ENCODE results near the gene UBALD1. TPM values are rescaled to one million over a fixed set of nuclear protein-coding genes. Genes with fewer than 3 reads are reported as not detected.
"Not testable (repeated sequence)": the region's sequence is repeated elsewhere in the genome, so short reads cannot be mapped to it uniquely, and the experiment has no call there.

UBALD1 gene
- total RNA-seq, 1 donor from 2014 or later = 17.6 TPM

GRCh38 chr16:4576008-4576407 lies 38.7 kb downstream of the UBALD1 start:
- Mint-ChIP-seq H3K27me3 (ENCODE audit: low read depth) (peaks cover 2% of the 10 kb centered on the region), H3K4me1 (no peaks in the 10 kb centered on the region), H3K27ac (ENCODE audit: unreplicated experiment) (no peak overlapping the region), H3K4me3 (no peak overlapping the region), H3K9me3 (no peaks in the 10 kb centered on the region), H3K36me3 (ENCODE audit: low read depth) (no peaks in the 10 kb centered on the region)
- no peak for TF ChIP-seq CTCF (conservative IDR thresholded peaks at IDR 0.05)
- no peak for DNase-seq (ENCODE audit: low read depth, low spot score)

DNA sequence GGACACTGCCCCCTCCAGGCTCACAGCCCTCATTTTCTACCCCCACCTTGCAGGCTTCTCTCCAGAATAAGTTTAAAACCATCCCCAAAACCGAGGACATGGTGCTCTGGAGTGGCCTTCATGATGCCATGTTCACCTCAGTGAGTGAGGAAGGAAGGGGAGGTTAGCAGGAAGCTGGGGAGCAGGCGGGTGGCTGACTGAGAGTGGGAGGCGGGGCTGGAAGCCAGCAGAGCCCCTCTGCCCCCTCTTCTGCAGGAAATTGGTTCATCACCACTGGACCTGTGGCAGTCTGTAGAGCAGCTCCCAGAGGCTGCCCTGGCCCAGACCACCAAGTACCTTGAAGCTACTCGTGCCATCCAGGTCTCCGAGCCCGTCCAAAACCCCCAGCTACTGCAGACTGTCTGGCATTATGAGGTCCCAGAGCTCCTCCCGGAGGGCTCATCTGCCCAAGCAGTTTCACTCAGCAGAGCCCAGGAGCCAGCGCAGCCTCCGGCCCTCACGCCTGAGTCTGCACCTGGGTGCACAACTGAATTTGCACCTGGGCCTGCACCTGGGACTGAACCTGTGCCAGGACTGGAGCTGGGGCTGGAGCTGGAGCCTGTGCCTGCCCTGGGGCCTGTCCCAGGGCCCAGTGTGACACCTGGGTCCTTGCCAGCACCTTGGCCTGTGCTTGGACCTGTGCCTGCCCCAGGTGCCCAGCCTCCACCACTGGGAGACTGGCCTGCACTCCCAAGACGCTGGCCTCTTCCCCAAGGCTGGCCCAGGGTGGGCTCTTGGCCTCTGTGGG lies 39.6 kb downstream of the UBALD1 start:
- Mint-ChIP-seq H3K4me1 (no peaks in the 10 kb centered on the region), H3K27me3 (ENCODE audit: low read depth) (peaks cover 2% of the 10 kb centered on the region), H3K27ac (ENCODE audit: unreplicated experiment) (no peak overlapping the region), H3K9me3 (no peaks in the 10 kb centered on the region), H3K36me3 (ENCODE audit: low read depth) (no peaks in the 10 kb centered on the region), H3K4me3 (no peak overlapping the region)
- TF ChIP-seq CTCF (conservative IDR thresholded peaks at IDR 0.05) = no peak
- no peak for DNase-seq (ENCODE audit: low read depth, low spot score)

- H3K9me3 Mint-ChIP-seq; H3K27me3 Mint-ChIP-seq (ENCODE audit: low read depth); H3K27ac Mint-ChIP-seq (ENCODE audit: unreplicated experiment); H3K36me3 Mint-ChIP-seq (ENCODE audit: low read depth); H3K4me3 Mint-ChIP-seq; H3K4me1 Mint-ChIP-seq; DNase-seq (ENCODE audit: low read depth, low spot score): not testable (repeated sequence)
These were observed 40.8 kb downstream of the UBALD1 start for GRCh38 chr16:4573926-4574325.

GRCh38 chr16:4572715-4573114 lies 42.0 kb downstream of the UBALD1 start:
- Mint-ChIP-seq H3K27ac (ENCODE audit: unreplicated experiment) (no peak overlapping the region), H3K9me3 (no peaks in the 10 kb centered on the region), H3K4me1 (no peaks in the 10 kb centered on the region), H3K27me3 (ENCODE audit: low read depth) (peaks cover 2% of the 10 kb centered on the region), H3K4me3 (no peak overlapping the region), H3K36me3 (ENCODE audit: low read depth) (no peaks in the 10 kb centered on the region)
- DNase-seq (ENCODE audit: low read depth, low spot score) = no peak
- no peak for TF ChIP-seq CTCF (conservative IDR thresholded peaks at IDR 0.05)

- no peaks in the 10 kb centered on the region for H3K9me3 Mint-ChIP-seq
- no peak overlapping the region for H3K27ac Mint-ChIP-seq (ENCODE audit: unreplicated experiment)
- no peak for DNase-seq (ENCODE audit: low read depth, low spot score)
- no peak overlapping the region for H3K4me3 Mint-ChIP-seq
- no peak for TF ChIP-seq CTCF (conservative IDR thresholded peaks at IDR 0.05)
- no peaks in the 10 kb centered on the region for H3K36me3 Mint-ChIP-seq (ENCODE audit: low read depth)
- H3K27me3 Mint-ChIP-seq (ENCODE audit: low read depth) = peaks cover 2% of the 10 kb centered on the region
- no peaks in the 10 kb centered on the region for H3K4me1 Mint-ChIP-seq
These were observed 43.9 kb downstream of the UBALD1 start for GRCh38 chr16:4570688-4571321.

DNA sequence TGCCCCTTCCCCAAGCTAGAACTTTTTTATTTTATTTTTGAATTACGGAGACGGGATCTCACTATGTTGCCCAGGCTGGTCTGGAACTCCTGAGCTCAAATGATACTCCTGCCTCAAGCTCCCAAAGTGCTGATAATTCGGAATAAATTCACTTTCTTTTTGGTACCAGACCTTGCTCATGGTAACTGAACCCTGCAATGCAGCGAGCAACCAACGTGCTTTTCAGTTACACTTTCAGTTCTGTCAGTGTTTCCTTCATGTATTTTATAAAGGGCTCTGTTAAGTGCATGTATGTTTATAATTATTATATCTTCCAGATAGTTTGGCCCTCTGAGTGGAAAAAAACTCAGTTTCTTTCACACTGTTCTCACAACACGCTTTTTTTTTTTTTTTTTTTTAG lies 44.6 kb downstream of the UBALD1 start:
- no peaks in the 10 kb centered on the region for H3K9me3 Mint-ChIP-seq
- H3K36me3 Mint-ChIP-seq (ENCODE audit: low read depth) = no peaks in the 10 kb centered on the region
- H3K27me3 Mint-ChIP-seq (ENCODE audit: low read depth) = peaks cover 2% of the 10 kb centered on the region
- H3K4me1 Mint-ChIP-seq = no peaks in the 10 kb centered on the region
- TF ChIP-seq CTCF (conservative IDR thresholded peaks at IDR 0.05) = no peak
- no peak overlapping the region for H3K27ac Mint-ChIP-seq (ENCODE audit: unreplicated experiment)
- no peak overlapping the region for H3K4me3 Mint-ChIP-seq
- no peak for DNase-seq (ENCODE audit: low read depth, low spot score)
